ENCODE data around the gene ATP2A2.

- TF ChIP-seq CTCF (IDR thresholded peaks at IDR 0.05 in 8 of 11, conservative IDR thresholded peaks at IDR 0.05 in 3 of 11): no peak
- TF ChIP-seq POLR2A (IDR thresholded peaks at IDR 0.05): no peak
- no peak for TF ChIP-seq POLR2AphosphoS5 (IDR thresholded peaks at IDR 0.05)
Observed at GRCh38 chr12:110312581-110313360, 31.7 kb downstream of the ATP2A2 start.
